GM23338 (cell line): ENCODE measurements around the gene TAF15.

Source experiments
- CTCF ChIP-seq, 2 experiments: fragments of 200-600 bp in 1 of 2; sonication (generic) in 1 of 2; conservative IDR thresholded peaks; 2 replicates each; pipeline versions ENCODE4 v1.5.1 to v1.6.1; 2016 to 2017; ENCODE audit warnings: antibody characterized with exemption in 2 of 2, low read depth in 2 of 2, mild to moderate bottlenecking in 2 of 2, moderate library complexity in 1 of 2
- ETS1 ChIP-seq: IDR thresholded peaks from 2 replicates; pipeline ENCODE4 v1.6.1; 2016; ENCODE audit warnings: antibody characterized with exemption
- EZH2 ChIP-seq: fragments of 200-600 bp; sonication (generic); IDR thresholded peaks from one replicate; pipeline ENCODE4 v1.8.0; 2017; ENCODE audit warnings: antibody characterized with exemption, mild to moderate bottlenecking, low read depth; ENCODE audit not compliant: unreplicated experiment
- EZH2phosphoT487 ChIP-seq: fragments of 200-600 bp; sonication (generic); IDR thresholded peaks from one replicate; pipeline ENCODE4 v1.8.1; 2018; ENCODE audit warnings: antibody characterized with exemption; ENCODE audit not compliant: unreplicated experiment
- NANOG ChIP-seq: IDR thresholded peaks from 2 replicates; pipeline ENCODE4 v1.6.1; 2016; ENCODE audit warnings: antibody characterized with exemption, borderline replicate concordance
- POLR2AphosphoS5 ChIP-seq: IDR thresholded peaks from 2 replicates; pipeline ENCODE4 v1.6.1; 2016; ENCODE audit warnings: antibody characterized with exemption, low read depth

GRCh38 chr17:35804658-35805192 is 4.6 kb upstream of the TAF15 start:
- peak; percentile 90 to 94 for TF ChIP-seq CTCF (conservative IDR thresholded peaks at IDR 0.05; ENCODE audit: low read depth in 2 of 2)
- TF ChIP-seq POLR2AphosphoS5: no peak
- no peak for TF ChIP-seq EZH2
- TF ChIP-seq ETS1: no peak
- TF ChIP-seq NANOG: no peak
- no peak for TF ChIP-seq EZH2phosphoT487
